Measurements from ENCODE around the gene PCDHGC5. TPM values are rescaled to one million over a fixed set of nuclear protein-coding genes. Genes with fewer than 3 reads are reported as not detected.

PCDHGC5 gene
- total RNA-seq, 3 donors from 2014 or later (not counting 1 experiment from before 2014, with no cell fraction given), result 0.31 to 0.97 (median 0.50) TPM

DNA sequence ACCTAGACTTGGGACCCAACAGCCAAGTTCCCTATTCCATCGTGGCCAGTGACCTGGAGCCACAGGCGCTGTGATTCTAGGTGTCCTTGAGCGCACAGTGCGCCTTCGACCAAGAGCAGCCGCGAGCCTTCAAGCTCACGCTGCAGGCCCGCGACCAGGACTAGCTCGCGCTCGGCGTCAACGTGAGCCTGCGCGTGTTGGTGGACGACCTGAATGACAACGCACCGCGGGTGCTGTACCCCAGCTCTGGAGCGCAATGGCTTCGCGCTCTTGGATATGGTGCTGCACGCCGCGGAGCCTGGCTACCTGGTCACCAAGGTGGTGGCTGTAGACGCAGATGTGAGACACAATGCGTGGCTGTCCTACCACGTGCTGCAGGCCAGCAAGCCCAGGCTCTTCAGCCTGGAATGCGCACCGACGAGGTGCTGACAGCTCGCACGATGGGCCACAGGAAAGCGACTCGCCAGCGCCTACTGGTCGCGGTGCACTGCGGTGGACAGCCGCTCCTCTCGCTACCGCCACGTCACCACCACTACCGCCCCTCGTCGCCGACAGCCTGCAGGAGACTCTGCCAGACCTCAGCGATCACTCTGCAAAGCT lies 47.2 kb upstream of the PCDHGC5 start:
- intact Hi-C loops (cut with micrococcal nuclease), result no loop called here
- Histone ChIP-seq H3K4me1 (ENCODE audit: control insufficient read depth, insufficient read depth, low read length) (no peaks in the 10 kb centered on the region), H3K36me3 (ENCODE audit: control insufficient read depth, insufficient read depth, low read length) (no peaks in the 10 kb centered on the region), H3K27ac (ENCODE audit: low read length) (no peak overlapping the region), H3K27me3 (ENCODE audit: control insufficient read depth, insufficient read depth, low read length) (peaks cover 5% of the 10 kb centered on the region), H3K4me3 (ENCODE audit: low read length) (no peak overlapping the region), H3K9me3 (ENCODE audit: control insufficient read depth, insufficient read depth, low read length) (no peaks in the 10 kb centered on the region)
- Mint-ChIP-seq H3K27ac (no peak overlapping the region), H3K36me3 (no peaks in the 10 kb centered on the region), H3K4me1 (no peaks in the 10 kb centered on the region), H3K4me3 (no peak overlapping the region), H3K27me3 (ENCODE audit: low read depth in 2 of 2) (peaks cover 16 to 17% of the 10 kb centered on the region in 2 donors), H3K9me3 (peaks cover 0 to 2% of the 10 kb centered on the region in 2 donors)
- ATAC-seq (no peak), DNase-seq (no peak)
- TF ChIP-seq CTCF (IDR thresholded peaks at IDR 0.05), result no peak
- 63% methylated on average over 50 of the region's 50 CpGs for WGBS (ENCODE audit: insufficient coverage)

GRCh38 chr5:141465351-141465750 lies 23.5 kb upstream of the PCDHGC5 start:
- no peaks in the 10 kb centered on the region for H3K9me3 Mint-ChIP-seq
- intact Hi-C loops (cut with micrococcal nuclease), result no loop called here
- H3K27me3 ChIP-seq (ENCODE audit: control insufficient read depth, insufficient read depth, low read length), result no peaks in the 10 kb centered on the region
- DNase-seq (no peak), ATAC-seq (no peak)
- H3K27me3 Mint-ChIP-seq (ENCODE audit: low read depth in 2 of 2), result peaks cover 0 to 9% of the 10 kb centered on the region in 2 donors
- no peak overlapping the region for H3K27ac Mint-ChIP-seq
- H3K9me3 ChIP-seq (ENCODE audit: control insufficient read depth, insufficient read depth, low read length), result no peaks in the 10 kb centered on the region
- H3K36me3 Mint-ChIP-seq, result no peaks in the 10 kb centered on the region
- H3K4me3 ChIP-seq (ENCODE audit: low read length), result no peak overlapping the region
- H3K36me3 ChIP-seq (ENCODE audit: control insufficient read depth, insufficient read depth, low read length), result no peaks in the 10 kb centered on the region
- TF ChIP-seq CTCF (IDR thresholded peaks at IDR 0.05), result no peak
- H3K4me1 Mint-ChIP-seq, result no peaks in the 10 kb centered on the region
- no peak overlapping the region for H3K4me3 Mint-ChIP-seq
- H3K27ac ChIP-seq (ENCODE audit: low read length), result no peak overlapping the region
- no peaks in the 10 kb centered on the region for H3K4me1 ChIP-seq (ENCODE audit: control insufficient read depth, insufficient read depth, low read length)
- 97% methylated on average over 3 of the region's 3 CpGs for whole genome bisulfite sequencing (ENCODE audit: insufficient coverage)

DNA sequence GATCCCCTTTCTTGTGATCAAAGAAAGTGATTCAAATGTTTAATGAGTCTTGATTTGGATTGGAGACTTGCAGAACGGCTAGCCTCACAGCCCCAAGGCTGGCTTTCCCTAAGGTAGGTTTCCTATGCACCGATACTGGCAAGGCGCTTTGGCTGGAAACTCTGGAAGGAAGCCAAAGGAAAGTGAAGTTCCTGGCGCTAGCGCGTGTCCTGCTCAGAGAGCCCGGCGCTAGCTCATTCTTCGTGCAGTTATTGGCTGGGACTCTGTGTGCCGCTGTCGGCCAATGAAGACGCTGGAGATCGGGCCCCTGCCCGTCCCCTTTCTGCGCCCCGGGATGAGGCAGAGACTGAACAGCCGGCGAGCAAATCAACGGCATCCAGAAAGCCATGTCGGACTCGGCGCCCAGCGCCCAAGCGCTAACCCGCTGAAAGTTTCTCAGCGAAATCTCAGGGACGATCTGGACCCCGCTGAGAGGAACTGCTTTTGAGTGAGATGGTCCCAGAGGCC lies 13.2 kb upstream of the PCDHGC5 start, which contains the start of gene PCDHGC3:
Gene PCDHGC3, plus strand, starts transcription at position 342 of the 507 bp plus-strand sequence. Its CDS starts 151 bp downstream, at position 493.
- Mint-ChIP-seq H3K4me3 (peak within 1 kb of the TSS; percentile 89), H3K9me3 (no peaks in the 10 kb centered on the region), H3K36me3 (no peaks in the 10 kb centered on the region), H3K27me3 (ENCODE audit: low read depth in 2 of 2) (peaks cover 48 to 57% of the 10 kb centered on the region in 2 donors), H3K27ac (no peak within 1 kb of the TSS), H3K4me1 (peaks cover 19 to 22% of the 10 kb centered on the region in 2 donors)
- intact Hi-C loops (cut with micrococcal nuclease), result no loop called here
- 1% methylated on average over 28 of the region's 28 CpGs for WGBS (ENCODE audit: insufficient coverage)
- H3K4me3 ChIP-seq (ENCODE audit: low read length), result peak within 1 kb of the TSS; percentile 31
- H3K27ac ChIP-seq (ENCODE audit: low read length), result no peak within 1 kb of the TSS
- DNase-seq (peak in 1 of 2 donors; percentile 36), ATAC-seq (peak in 2 of 3 donors; percentile 54 to 85)
- TF ChIP-seq CTCF (IDR thresholded peaks at IDR 0.05), result no peak
- H3K9me3 ChIP-seq (ENCODE audit: control insufficient read depth, insufficient read depth, low read length), result no peaks in the 10 kb centered on the region
- H3K4me1 ChIP-seq (ENCODE audit: control insufficient read depth, insufficient read depth, low read length), result peaks cover 17% of the 10 kb centered on the region
- peaks cover 28% of the 10 kb centered on the region for H3K27me3 ChIP-seq (ENCODE audit: control insufficient read depth, insufficient read depth, low read length)
- no peaks in the 10 kb centered on the region for H3K36me3 ChIP-seq (ENCODE audit: control insufficient read depth, insufficient read depth, low read length)

Measured in natural killer cell (primary cell).